Natural killer cell (primary cell): ENCODE results near the gene TIPRL. TPM values are rescaled to one million over a fixed set of nuclear protein-coding genes. Genes with fewer than 3 reads are reported as not detected.

Source experiments
- ATAC-seq, 3 donors: fragments of 150-1000 bp in 2 of 3; fragments of 200-7000 bp in 1 of 3; cut with Tn5 transposase; 1 replicate in 1 of 3; 2 replicates in 2 of 3; pipeline ENCODE4 v1.10.0; 2021; ENCODE audit warnings: mild to moderate bottlenecking in 2 of 3, moderate library complexity in 2 of 3
- DNase-seq, 2 donors: peaks; one replicate each; pipeline versions ENCODE4 v3.0.0 to v3.0.0-alpha.2; 2013 to 2021; ENCODE audit warnings: mixed read lengths in 1 of 2
- H3K27ac ChIP-seq: one replicate; pipeline ENCODE4 v1.5.1; 2013; ENCODE audit warnings: mild to moderate bottlenecking, low read length
- H3K27me3 ChIP-seq: one replicate; pipeline ENCODE4 v1.6.1; 2013; ENCODE audit warnings: low read length; ENCODE audit not compliant: control insufficient read depth, insufficient read depth
- H3K36me3 ChIP-seq: one replicate; pipeline ENCODE4 v1.6.1; 2013; ENCODE audit warnings: low read length; ENCODE audit not compliant: control insufficient read depth, insufficient read depth
- H3K4me1 ChIP-seq: one replicate; pipeline ENCODE4 v1.6.1; 2013; ENCODE audit warnings: low read length; ENCODE audit not compliant: control insufficient read depth, insufficient read depth
- H3K4me3 ChIP-seq: one replicate; pipeline ENCODE4 v1.5.1; 2013; ENCODE audit warnings: low read length
- H3K9me3 ChIP-seq: one replicate; pipeline ENCODE4 v1.6.1; 2013; ENCODE audit warnings: low read length; ENCODE audit not compliant: control insufficient read depth, insufficient read depth
- H3K27ac Mint-ChIP-seq, 2 donors: one replicate each; pipeline ENCODE4 v1.8.0; 2022; ENCODE audit warnings: mild to moderate bottlenecking in 2 of 2, mixed read lengths in 2 of 2, moderate library complexity in 1 of 2
- H3K27me3 Mint-ChIP-seq, 2 donors: one replicate each; pipeline ENCODE4 v1.8.0; 2022; ENCODE audit warnings: low read depth in 2 of 2, mixed read lengths in 2 of 2
- H3K36me3 Mint-ChIP-seq: one replicate; pipeline ENCODE4 v1.8.0; 2022; ENCODE audit warnings: mixed read lengths
- H3K4me1 Mint-ChIP-seq, 2 donors: one replicate each; pipeline ENCODE4 v1.8.0; 2022; ENCODE audit warnings: mixed read lengths in 2 of 2
- H3K4me3 Mint-ChIP-seq: one replicate; pipeline ENCODE4 v1.8.0; 2022; ENCODE audit warnings: mild to moderate bottlenecking, moderate library complexity, mixed read lengths
- H3K9me3 Mint-ChIP-seq, 2 donors: one replicate each; pipeline ENCODE4 v1.8.0; 2022; ENCODE audit warnings: mixed read lengths in 2 of 2
- CTCF ChIP-seq: fragments of 200-600 bp; IDR thresholded peaks from one replicate; pipeline ENCODE4 v1.8.0; 2022; ENCODE audit warnings: antibody characterized with exemption
- WGBS: methylation state at CpG from one replicate; pipeline ENCODE4 v1.1.7; 2013; ENCODE audit warnings: missing lambda C conversion rate; ENCODE audit not compliant: insufficient coverage; 5-methylcytosine and 5-hydroxymethylcytosine counted together
- intact Hi-C: fragments of 100-400 bp; cut with micrococcal nuclease; formaldehyde crosslinking; loops from one replicate; pipeline ENCODE4 v1.14.2; 2022
- total RNA-seq, 4 donors: library from RNA; stranded (reverse); fragments of 120-200 nt in 1 of 4; gene quantifications; one replicate each; pipeline versions ENCODE4 v1.2.3 to v1.2.4, GENCODE V29; 2013 to 2022

TIPRL gene
- total RNA-seq, 3 donors from 2014 or later (not counting 1 experiment from before 2014, with no cell fraction given): 23.5 to 27.4 (median 25.6) TPM

DNA sequence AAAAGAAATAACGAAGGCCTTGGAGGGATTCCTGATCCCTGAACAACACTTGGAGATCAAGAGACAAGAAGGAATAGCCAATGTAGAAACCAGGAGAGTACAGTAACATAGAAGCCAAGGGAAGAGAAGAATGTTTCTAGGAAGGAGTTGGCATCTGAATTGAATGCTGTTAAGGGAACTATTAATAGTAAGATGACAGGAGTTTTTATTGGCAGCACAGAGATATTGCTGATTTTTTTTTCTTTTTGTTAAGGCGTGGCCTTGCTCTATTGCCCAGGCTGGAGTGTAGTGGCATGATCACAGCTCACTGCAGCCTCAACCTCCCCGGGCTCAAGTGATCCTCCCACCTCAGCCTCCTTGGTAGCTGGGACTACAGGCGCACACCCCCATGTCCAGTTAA, 37.4 kb downstream of the TIPRL start:
- Histone ChIP-seq H3K27ac (no peak overlapping the region), H3K36me3 (no peaks in the 10 kb centered on the region), H3K9me3 (no peaks in the 10 kb centered on the region), H3K4me1 (no peaks in the 10 kb centered on the region), H3K27me3 (no peaks in the 10 kb centered on the region), H3K4me3 (no peak overlapping the region)
- Mint-ChIP-seq H3K4me1 (peaks cover 0 to 5% of the 10 kb centered on the region in 2 donors), H3K4me3 (no peak overlapping the region), H3K9me3 (peaks cover 0 to 2% of the 10 kb centered on the region in 2 donors), H3K36me3 (peaks cover 5% of the 10 kb centered on the region), H3K27ac (no peak overlapping the region), H3K27me3 (peaks cover 0 to 4% of the 10 kb centered on the region in 2 donors)
- TF ChIP-seq CTCF: no peak
- DNase-seq (no peak), ATAC-seq (no peak)
- intact Hi-C loops: no loop called here
- 95% methylated on average over 4 of the region's 4 CpGs for WGBS

DNA sequence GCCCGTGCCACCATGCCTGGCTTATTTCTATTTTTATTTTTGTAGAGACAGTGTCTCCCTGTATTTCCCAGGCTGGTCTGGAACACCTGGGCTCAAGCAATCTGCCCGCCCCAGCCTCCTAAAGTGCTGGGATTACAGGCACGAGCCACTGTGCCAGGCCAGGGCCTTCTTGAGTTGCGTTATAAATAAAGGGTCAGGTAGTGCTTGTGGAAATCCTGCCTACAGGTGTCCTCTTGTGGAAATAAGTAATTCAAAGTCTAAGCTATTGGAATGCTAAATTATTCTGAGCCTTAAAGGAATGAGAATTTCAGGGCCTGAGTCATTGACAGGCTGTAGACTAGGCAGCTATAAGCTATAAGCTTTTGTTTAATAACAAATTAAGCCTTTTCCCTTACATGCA, 38.9 kb downstream of the TIPRL start:
- intact Hi-C loops: no loop called here
- Mint-ChIP-seq H3K27ac (no peak overlapping the region), H3K4me3 (no peak overlapping the region), H3K4me1 (no peaks in the 10 kb centered on the region), H3K36me3 (no peaks in the 10 kb centered on the region), H3K27me3 (peaks cover 0 to 4% of the 10 kb centered on the region in 2 donors), H3K9me3 (peaks cover 0 to 2% of the 10 kb centered on the region in 2 donors)
- WGBS: 98% methylated on average over 4 of the region's 4 CpGs
- DNase-seq: no peak
- H3K27ac ChIP-seq: no peak overlapping the region
- no peaks in the 10 kb centered on the region for H3K4me1 ChIP-seq
- no peak for TF ChIP-seq CTCF
- no peak for ATAC-seq
- no peak overlapping the region for H3K4me3 ChIP-seq
- no peaks in the 10 kb centered on the region for H3K27me3 ChIP-seq
- no peaks in the 10 kb centered on the region for H3K9me3 ChIP-seq
- no peaks in the 10 kb centered on the region for H3K36me3 ChIP-seq

DNA sequence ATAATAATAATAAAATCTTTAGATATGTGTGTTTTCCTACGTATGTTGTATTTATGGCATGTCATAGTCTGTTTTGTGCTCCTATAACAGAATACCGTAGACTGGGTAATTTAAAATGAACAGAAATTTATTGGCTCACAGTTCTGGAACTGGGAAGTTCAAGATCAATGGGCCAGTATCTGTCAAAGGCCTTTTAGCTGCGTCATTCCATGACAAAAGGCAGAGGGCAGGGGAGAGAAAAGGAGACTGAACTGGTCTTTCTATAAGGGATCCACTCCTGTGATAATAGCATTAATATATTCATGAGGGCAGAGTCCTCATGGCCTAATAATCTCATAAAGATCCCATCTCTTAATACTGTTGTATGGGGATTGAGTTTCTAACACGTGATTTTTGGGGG, 39.9 kb downstream of the TIPRL start:
- Mint-ChIP-seq H3K9me3 (no peaks in the 10 kb centered on the region), H3K4me3 (no peak overlapping the region), H3K27me3 (peaks cover 0 to 4% of the 10 kb centered on the region in 2 donors), H3K27ac (no peak overlapping the region), H3K4me1 (no peaks in the 10 kb centered on the region), H3K36me3 (no peaks in the 10 kb centered on the region)
- H3K27ac ChIP-seq: no peak overlapping the region
- H3K4me1 ChIP-seq: no peaks in the 10 kb centered on the region
- DNase-seq (no peak), ATAC-seq (no peak)
- H3K4me3 ChIP-seq: no peak overlapping the region
- no peak for TF ChIP-seq CTCF
- no peaks in the 10 kb centered on the region for H3K9me3 ChIP-seq
- no peaks in the 10 kb centered on the region for H3K36me3 ChIP-seq
- 95% methylated on average over 4 of the region's 4 CpGs for WGBS
- no peaks in the 10 kb centered on the region for H3K27me3 ChIP-seq
- intact Hi-C loops: no loop called here

DNA sequence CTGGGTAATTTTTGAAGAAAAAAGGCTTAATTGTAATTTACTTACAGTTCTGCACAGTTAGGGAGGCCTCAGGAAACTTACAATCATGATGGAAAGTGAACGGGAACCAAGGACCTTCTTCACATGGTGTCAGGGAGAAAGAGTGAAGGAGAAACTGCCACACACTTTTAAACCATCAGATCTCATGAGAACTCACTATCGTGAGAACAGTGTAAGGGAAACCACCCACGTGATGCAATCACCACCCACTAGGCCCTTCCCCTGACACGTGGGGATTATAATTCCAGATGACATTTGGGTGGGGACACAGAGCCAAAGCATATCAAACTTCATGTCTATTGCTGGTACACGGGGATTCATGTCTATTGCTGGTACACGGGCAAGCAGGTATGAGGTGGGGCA, 41.7 kb downstream of the TIPRL start:
- DNase-seq (no peak), ATAC-seq (no peak)
- H3K4me1 ChIP-seq: peaks cover 6% of the 10 kb centered on the region
- Mint-ChIP-seq H3K4me1 (peaks cover 7 to 10% of the 10 kb centered on the region in 2 donors), H3K9me3 (no peaks in the 10 kb centered on the region), H3K27ac (no peak overlapping the region), H3K27me3 (no peaks in the 10 kb centered on the region), H3K4me3 (no peak overlapping the region), H3K36me3 (no peaks in the 10 kb centered on the region)
- TF ChIP-seq CTCF: no peak
- H3K36me3 ChIP-seq: no peaks in the 10 kb centered on the region
- no peak overlapping the region for H3K27ac ChIP-seq
- 82% methylated on average over 6 of the region's 6 CpGs for WGBS
- H3K4me3 ChIP-seq: no peak overlapping the region
- H3K9me3 ChIP-seq: no peaks in the 10 kb centered on the region
- no peaks in the 10 kb centered on the region for H3K27me3 ChIP-seq
- intact Hi-C loops: no loop called here
